ENCODE data around the gene TMEM233. TPM values are rescaled to one million over a fixed set of nuclear protein-coding genes. Genes with fewer than 3 reads are reported as not detected.

Gene TMEM233
- total and polyA plus RNA-seq, 10 of the 15 experiments (the other 5 are each of a cell fraction or from before 2014, with no cell fraction given): not detected

DNA sequence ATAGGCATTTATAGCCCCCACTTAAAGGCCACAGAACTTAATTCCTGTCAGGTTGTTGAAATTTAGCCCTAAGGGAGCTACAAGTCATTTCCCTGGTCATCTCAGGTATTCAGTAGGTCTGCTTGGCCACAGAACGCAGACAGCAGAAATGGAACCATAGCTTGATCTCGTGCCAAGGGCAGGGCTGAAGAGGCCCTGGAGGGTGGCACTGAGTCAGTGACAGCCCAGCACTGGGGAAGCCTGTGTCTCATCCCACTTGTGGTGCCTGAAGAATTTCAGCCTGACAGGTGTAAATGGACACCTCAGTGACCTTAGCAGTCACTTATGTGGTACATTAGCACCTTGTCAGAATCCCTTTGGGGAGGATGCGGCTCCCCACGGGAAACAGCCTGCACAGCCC, 81.0 kb downstream of the TMEM233 start:
- no peaks in the 10 kb centered on the region for H4K20me1 ChIP-seq (ENCODE audit: control insufficient read depth, insufficient read depth)
- intact Hi-C loops (cut with micrococcal nuclease; ENCODE audit: unreplicated experiment) (no loop called here), in situ Hi-C loops (cut with MboI) (loop anchor here (25.0 kb wide), 1 partner anchor 1537 kb away; the partner anchor contains the start of gene PEBP1)
- H3K4me3 ChIP-seq: no peak overlapping the region
- ChIA-PET SMC1A (ENCODE audit: uncharacterized antibody, unreplicated experiment) (no interaction called here), RAD21 (ENCODE audit: unreplicated experiment) (no interaction called here), POLR2A (no interaction called here), CTCF (no interaction called here)
- BruUV-seq (replicated peaks): no TSS peak
- FAIRE-seq: no peak
- WGBS (ENCODE audit: insufficient coverage, insufficient replicate concordance, low lambda C conversion rate, missing lambda C conversion rate): 100% methylated on average over 4 of the region's 4 CpGs
- no peak overlapping the region for H3K27ac ChIP-seq (ENCODE audit: control insufficient read depth, insufficient read depth)
- peaks cover 26% of the 10 kb centered on the region for H3K79me2 ChIP-seq (ENCODE audit: control insufficient read depth, insufficient read depth, low read length)
- H3K4me1 ChIP-seq (ENCODE audit: control insufficient read depth, insufficient read depth, low read length): peaks cover 3% of the 10 kb centered on the region; the same call in 1 of the 2 replicates
- DNase-seq (ENCODE audit: low read depth, low spot score): no peak
- no peak overlapping the region for H3K4me2 ChIP-seq (ENCODE audit: control insufficient read depth, insufficient read depth)
- H3K36me3 ChIP-seq (ENCODE audit: control insufficient read depth in 2 of 2, insufficient read depth in 2 of 2, low read length in 1 of 2): peaks cover 29 to 42% of the 10 kb centered on the region in 2 experiments
- no peak overlapping the region for H3K9ac ChIP-seq (ENCODE audit: control insufficient read depth, insufficient read depth, low read length)
- H2AFZ ChIP-seq (ENCODE audit: control insufficient read depth, low read depth, low read length): no peak overlapping the region
- no peak for TF ChIP-seq PML (IDR thresholded peaks at IDR 0.05; ENCODE audit: low read length)
- no peak for TF ChIP-seq CREM (IDR thresholded peaks at IDR 0.05; ENCODE audit: low read depth)
- TF ChIP-seq, protein P1, sequence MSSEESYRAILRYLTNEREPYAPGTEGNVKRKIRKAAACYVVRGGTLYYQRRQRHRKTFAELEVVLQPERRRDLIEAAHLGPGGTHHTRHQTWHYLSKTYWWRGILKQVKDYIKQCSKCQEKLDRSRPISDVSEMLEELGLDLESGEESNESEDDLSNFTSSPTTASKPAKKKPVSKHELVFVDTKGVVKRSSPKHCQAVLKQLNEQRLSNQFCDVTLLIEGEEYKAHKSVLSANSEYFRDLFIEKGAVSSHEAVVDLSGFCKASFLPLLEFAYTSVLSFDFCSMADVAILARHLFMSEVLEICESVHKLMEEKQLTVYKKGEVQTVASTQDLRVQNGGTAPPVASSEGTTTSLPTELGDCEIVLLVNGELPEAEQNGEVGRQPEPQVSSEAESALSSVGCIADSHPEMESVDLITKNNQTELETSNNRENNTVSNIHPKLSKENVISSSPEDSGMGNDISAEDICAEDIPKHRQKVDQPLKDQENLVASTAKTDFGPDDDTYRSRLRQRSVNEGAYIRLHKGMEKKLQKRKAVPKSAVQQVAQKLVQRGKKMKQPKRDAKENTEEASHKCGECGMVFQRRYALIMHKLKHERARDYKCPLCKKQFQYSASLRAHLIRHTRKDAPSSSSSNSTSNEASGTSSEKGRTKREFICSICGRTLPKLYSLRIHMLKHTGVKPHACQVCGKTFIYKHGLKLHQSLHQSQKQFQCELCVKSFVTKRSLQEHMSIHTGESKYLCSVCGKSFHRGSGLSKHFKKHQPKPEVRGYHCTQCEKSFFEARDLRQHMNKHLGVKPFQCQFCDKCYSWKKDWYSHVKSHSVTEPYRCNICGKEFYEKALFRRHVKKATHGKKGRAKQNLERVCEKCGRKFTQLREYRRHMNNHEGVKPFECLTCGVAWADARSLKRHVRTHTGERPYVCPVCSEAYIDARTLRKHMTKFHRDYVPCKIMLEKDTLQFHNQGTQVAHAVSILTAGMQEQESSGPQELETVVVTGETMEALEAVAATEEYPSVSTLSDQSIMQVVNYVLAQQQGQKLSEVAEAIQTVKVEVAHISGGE (CRISPR knock-in tag; IDR thresholded peaks at IDR 0.05): no peak
- no peak for TF ChIP-seq WRNIP1 (IDR thresholded peaks at IDR 0.05; ENCODE audit: borderline replicate concordance, low read depth, low read length)
- no peak for TF ChIP-seq CREB1 (IDR thresholded peaks at IDR 0.05; ENCODE audit: low read depth)
- TF ChIP-seq SMC3 (IDR thresholded peaks at IDR 0.05; ENCODE audit: borderline replicate concordance, low read length): no peak
- TF ChIP-seq, protein P2, sequence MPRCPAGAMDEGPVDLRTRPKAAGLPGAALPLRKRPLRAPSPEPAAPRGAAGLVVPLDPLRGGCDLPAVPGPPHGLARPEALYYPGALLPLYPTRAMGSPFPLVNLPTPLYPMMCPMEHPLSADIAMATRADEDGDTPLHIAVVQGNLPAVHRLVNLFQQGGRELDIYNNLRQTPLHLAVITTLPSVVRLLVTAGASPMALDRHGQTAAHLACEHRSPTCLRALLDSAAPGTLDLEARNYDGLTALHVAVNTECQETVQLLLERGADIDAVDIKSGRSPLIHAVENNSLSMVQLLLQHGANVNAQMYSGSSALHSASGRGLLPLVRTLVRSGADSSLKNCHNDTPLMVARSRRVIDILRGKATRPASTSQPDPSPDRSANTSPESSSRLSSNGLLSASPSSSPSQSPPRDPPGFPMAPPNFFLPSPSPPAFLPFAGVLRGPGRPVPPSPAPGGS (IDR thresholded peaks at IDR 0.05; ENCODE audit: borderline replicate concordance, insufficient read depth, low read depth, low read length, poor library complexity, severe bottlenecking): no peak
- no peak for TF ChIP-seq SMAD5 (IDR thresholded peaks at IDR 0.05; ENCODE audit: low read depth)
- no peak for TF ChIP-seq SRF (IDR thresholded peaks at IDR 0.05; ENCODE audit: low read depth in 2 of 2, low read length in 2 of 2)
- no peak for TF ChIP-seq SREBF1 (IDR thresholded peaks at IDR 0.05; ENCODE audit: low read length)
- TF ChIP-seq, protein P3, sequence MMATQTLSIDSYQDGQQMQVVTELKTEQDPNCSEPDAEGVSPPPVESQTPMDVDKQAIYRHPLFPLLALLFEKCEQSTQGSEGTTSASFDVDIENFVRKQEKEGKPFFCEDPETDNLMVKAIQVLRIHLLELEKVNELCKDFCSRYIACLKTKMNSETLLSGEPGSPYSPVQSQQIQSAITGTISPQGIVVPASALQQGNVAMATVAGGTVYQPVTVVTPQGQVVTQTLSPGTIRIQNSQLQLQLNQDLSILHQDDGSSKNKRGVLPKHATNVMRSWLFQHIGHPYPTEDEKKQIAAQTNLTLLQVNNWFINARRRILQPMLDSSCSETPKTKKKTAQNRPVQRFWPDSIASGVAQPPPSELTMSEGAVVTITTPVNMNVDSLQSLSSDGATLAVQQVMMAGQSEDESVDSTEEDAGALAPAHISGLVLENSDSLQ (IDR thresholded peaks at IDR 0.05): no peak
- TF ChIP-seq TBL1XR1 (IDR thresholded peaks at IDR 0.05; ENCODE audit: low read depth, low read length): no peak
- TF ChIP-seq, protein P4, sequence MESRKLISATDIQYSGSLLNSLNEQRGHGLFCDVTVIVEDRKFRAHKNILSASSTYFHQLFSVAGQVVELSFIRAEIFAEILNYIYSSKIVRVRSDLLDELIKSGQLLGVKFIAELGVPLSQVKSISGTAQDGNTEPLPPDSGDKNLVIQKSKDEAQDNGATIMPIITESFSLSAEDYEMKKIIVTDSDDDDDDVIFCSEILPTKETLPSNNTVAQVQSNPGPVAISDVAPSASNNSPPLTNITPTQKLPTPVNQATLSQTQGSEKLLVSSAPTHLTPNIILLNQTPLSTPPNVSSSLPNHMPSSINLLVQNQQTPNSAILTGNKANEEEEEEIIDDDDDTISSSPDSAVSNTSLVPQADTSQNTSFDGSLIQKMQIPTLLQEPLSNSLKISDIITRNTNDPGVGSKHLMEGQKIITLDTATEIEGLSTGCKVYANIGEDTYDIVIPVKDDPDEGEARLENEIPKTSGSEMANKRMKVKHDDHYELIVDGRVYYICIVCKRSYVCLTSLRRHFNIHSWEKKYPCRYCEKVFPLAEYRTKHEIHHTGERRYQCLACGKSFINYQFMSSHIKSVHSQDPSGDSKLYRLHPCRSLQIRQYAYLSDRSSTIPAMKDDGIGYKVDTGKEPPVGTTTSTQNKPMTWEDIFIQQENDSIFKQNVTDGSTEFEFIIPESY (IDR thresholded peaks at IDR 0.05): no peak
- TF ChIP-seq CHD1 (IDR thresholded peaks at IDR 0.05; ENCODE audit: low read depth, low read length): no peak
- no peak for TF ChIP-seq STAT3 (IDR thresholded peaks at IDR 0.05; ENCODE audit: low read depth, low read length)
- no peaks in the 10 kb centered on the region for H3K27me3 ChIP-seq (replicated peaks in 1 of 2; ENCODE audit: control insufficient read depth in 2 of 2, insufficient read depth in 2 of 2, low read length in 1 of 2)
- ATAC-seq: no peak
- no peaks in the 10 kb centered on the region for H3K9me3 ChIP-seq (replicated peaks; ENCODE audit: control insufficient read depth, insufficient read depth, low read length)

All from GM12878 (cell line).